Loucy (cell line): ENCODE results near the gene PITX3.

Source experiments
- H2AFZ ChIP-seq: fragments of 200-600 bp; sonication (generic); 2 replicates; pipeline ENCODE4 v1.6.0; 2016; ENCODE audit warnings: antibody characterized with exemption, mild to moderate bottlenecking, low read length, moderate library complexity
- H3F3A ChIP-seq: fragments of 200-600 bp; 2 replicates; pipeline ENCODE4 v1.6.0; 2016; ENCODE audit warnings: antibody characterized with exemption, low read depth, mild to moderate bottlenecking
- H3K27me3 ChIP-seq: fragments of 200-600 bp; sonication (generic); 2 replicates; pipeline ENCODE4 v1.6.1; 2014; ENCODE audit warnings: low read length, mild to moderate bottlenecking; ENCODE audit not compliant: insufficient read depth, poor library complexity, severe bottlenecking
- H3K36me3 ChIP-seq: fragments of 200-600 bp; sonication (generic); 2 replicates; pipeline ENCODE4 v1.6.1; 2016; ENCODE audit warnings: low read length; ENCODE audit not compliant: insufficient read depth
- H3K4me1 ChIP-seq: fragments of 200-600 bp; sonication (generic); 2 replicates; pipeline ENCODE4 v1.5.1; 2014; ENCODE audit warnings: low read length, mild to moderate bottlenecking; ENCODE audit not compliant: insufficient read depth, poor library complexity, severe bottlenecking
- H3K4me2 ChIP-seq: fragments of 200-600 bp; sonication (generic); 2 replicates; pipeline ENCODE4 v1.6.0; 2014; ENCODE audit warnings: antibody characterized with exemption, low read length, low read depth, mild to moderate bottlenecking; ENCODE audit not compliant: poor library complexity, severe bottlenecking
- H3K4me3 ChIP-seq: fragments of 200-600 bp; sonication (generic); 2 replicates; pipeline ENCODE4 v1.5.1; 2014; ENCODE audit warnings: low read length, mild to moderate bottlenecking, mixed read lengths; ENCODE audit not compliant: poor library complexity, severe bottlenecking
- H3K79me2 ChIP-seq: fragments of 200-600 bp; sonication (generic); 2 replicates; pipeline ENCODE4 v1.6.1; 2014; ENCODE audit warnings: low read length; ENCODE audit not compliant: insufficient read depth
- H3K9ac ChIP-seq: fragments of 200-600 bp; sonication (generic); 2 replicates; pipeline ENCODE4 v1.6.0; 2014; ENCODE audit warnings: mild to moderate bottlenecking, low read depth, low read length, moderate library complexity; ENCODE audit not compliant: poor library complexity, severe bottlenecking
- H3K9me2 ChIP-seq: fragments of 200-600 bp; sonication (generic); replicated peaks from 2 replicates; pipeline ENCODE4 v1.6.1; 2016; ENCODE audit warnings: low read depth, low read length, mixed read lengths
- H3K9me3 ChIP-seq: fragments of 200-600 bp; sonication (generic); 2 replicates; pipeline ENCODE4 v1.6.1; 2014; ENCODE audit warnings: mild to moderate bottlenecking, antibody characterized with exemption, low read length, low read depth; ENCODE audit not compliant: insufficient read depth
- H4K20me1 ChIP-seq: fragments of 200-600 bp; sonication (generic); 2 replicates; pipeline ENCODE4 v1.6.0; 2014; ENCODE audit warnings: antibody characterized with exemption, low read length, mild to moderate bottlenecking; ENCODE audit not compliant: insufficient read depth, poor library complexity, severe bottlenecking
- EZH2phosphoT487 ChIP-seq: fragments of 200-600 bp; IDR thresholded peaks from 2 replicates; pipeline ENCODE4 v1.6.1; 2018; ENCODE audit warnings: antibody characterized with exemption, mild to moderate bottlenecking, moderate library complexity, borderline replicate concordance
- TF ChIP-seq, protein P1 (sequence below): fragments of 200-600 bp; sonication (generic); conservative IDR thresholded peaks from 2 replicates; pipeline ENCODE4 v1.5.1; 2014; ENCODE audit warnings: mild to moderate bottlenecking, antibody characterized with exemption, low read length

PITX3 gene

DNA sequence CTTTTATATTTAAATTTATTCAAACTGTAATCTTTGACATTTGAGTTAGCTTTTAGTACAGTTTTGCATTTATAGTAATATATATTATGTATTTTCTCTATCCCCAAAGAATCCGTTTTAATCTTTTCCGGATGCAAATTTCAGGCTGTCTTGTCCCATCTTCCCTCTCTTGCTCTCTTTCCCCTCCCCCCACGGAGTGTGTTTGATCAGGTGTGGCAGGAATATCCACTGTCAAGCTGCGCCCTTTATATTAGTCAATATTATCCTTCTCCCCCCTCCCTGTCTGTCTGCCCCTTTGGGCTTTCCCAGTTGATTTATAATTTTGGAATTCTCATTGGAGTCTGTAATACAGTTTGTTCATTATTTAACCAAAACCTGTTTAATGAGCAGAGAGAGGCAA is 23.1 kb upstream of the PITX3 start:
- Histone ChIP-seq H3F3A (no peaks in the 10 kb centered on the region), H3K9me2 (no peaks in the 10 kb centered on the region), H3K79me2 (peaks cover 55% of the 10 kb centered on the region), H3K4me3 (no peak overlapping the region), H3K27me3 (no peaks in the 10 kb centered on the region), H3K36me3 (peaks cover 66% of the 10 kb centered on the region; the same call in 1 of the 2 replicates), H3K4me2 (no peak overlapping the region), H3K9ac (no peak overlapping the region), H3K4me1 (peaks cover 15% of the 10 kb centered on the region), H2AFZ (no peak overlapping the region), H3K9me3 (no peaks in the 10 kb centered on the region), H4K20me1 (peaks cover 16% of the 10 kb centered on the region)
- TF ChIP-seq, protein P1, sequence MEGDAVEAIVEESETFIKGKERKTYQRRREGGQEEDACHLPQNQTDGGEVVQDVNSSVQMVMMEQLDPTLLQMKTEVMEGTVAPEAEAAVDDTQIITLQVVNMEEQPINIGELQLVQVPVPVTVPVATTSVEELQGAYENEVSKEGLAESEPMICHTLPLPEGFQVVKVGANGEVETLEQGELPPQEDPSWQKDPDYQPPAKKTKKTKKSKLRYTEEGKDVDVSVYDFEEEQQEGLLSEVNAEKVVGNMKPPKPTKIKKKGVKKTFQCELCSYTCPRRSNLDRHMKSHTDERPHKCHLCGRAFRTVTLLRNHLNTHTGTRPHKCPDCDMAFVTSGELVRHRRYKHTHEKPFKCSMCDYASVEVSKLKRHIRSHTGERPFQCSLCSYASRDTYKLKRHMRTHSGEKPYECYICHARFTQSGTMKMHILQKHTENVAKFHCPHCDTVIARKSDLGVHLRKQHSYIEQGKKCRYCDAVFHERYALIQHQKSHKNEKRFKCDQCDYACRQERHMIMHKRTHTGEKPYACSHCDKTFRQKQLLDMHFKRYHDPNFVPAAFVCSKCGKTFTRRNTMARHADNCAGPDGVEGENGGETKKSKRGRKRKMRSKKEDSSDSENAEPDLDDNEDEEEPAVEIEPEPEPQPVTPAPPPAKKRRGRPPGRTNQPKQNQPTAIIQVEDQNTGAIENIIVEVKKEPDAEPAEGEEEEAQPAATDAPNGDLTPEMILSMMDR: no peak

DNA sequence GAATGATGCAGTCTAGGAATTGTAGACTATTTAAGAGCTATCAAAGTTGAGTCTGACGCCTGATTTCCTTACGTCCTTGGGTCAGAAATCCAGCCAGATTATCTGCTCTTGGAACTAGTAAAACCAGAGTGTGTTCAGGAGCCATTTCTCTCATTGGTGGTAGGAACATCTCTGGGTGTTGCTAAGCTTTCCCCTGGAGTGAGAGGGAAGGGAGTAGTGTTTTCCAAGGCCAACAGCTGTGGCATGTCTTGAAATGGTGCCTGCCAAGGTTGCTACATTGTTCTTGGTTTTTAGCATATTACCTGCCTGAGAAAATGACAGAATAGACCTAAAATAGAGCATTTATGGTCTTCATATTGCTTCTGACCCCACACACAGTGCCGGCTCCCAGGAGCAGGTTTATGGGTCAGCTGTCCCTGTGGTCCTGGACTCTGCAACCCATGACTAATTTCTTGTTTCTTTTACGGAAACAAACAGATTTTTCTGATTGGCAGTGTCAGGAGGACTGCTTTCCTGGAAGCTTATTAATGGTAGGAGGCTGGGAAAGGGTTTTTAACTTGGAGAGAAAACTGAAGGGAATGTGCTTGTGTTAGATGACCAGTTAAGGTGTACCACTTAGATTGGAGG is 21.5 kb upstream of the PITX3 start:
- Histone ChIP-seq H3K4me1 (peaks cover 2% of the 10 kb centered on the region), H3K27me3 (no peaks in the 10 kb centered on the region), H3K9ac (no peak overlapping the region), H4K20me1 (peaks cover 12% of the 10 kb centered on the region), H3K9me2 (no peaks in the 10 kb centered on the region), H3K4me3 (no peak overlapping the region), H3K79me2 (peaks cover 50% of the 10 kb centered on the region), H3K9me3 (no peaks in the 10 kb centered on the region), H3K4me2 (no peak overlapping the region), H3K36me3 (peaks cover 70% of the 10 kb centered on the region; the same call in 1 of the 2 replicates), H2AFZ (no peak overlapping the region), H3F3A (no peaks in the 10 kb centered on the region)
- TF ChIP-seq EZH2phosphoT487: no peak
- TF ChIP-seq, protein P1: no peak

DNA sequence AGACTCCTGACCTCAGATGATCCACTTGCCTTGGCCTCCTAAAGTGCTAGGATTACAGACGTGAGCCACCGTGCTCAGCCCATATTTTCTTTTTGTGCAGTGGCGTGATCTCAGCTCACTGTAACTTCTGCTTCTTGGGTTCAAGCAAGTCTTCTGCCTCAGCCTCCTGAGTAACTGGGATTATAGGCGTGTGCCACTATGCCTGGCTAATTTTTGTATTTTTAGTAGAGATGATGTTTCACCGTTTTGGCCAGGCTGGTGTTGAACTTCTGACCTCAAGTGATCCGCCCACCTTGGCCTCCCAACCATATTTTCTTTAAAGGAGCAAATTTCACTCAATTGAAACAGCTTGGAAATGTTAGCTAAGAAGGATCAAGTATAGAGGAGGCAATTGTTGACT is 20.5 kb upstream of the PITX3 start:
- Histone ChIP-seq H3K4me2 (no peak overlapping the region), H3K79me2 (peaks cover 57% of the 10 kb centered on the region), H3F3A (no peaks in the 10 kb centered on the region), H4K20me1 (peaks cover 8% of the 10 kb centered on the region), H3K27me3 (no peaks in the 10 kb centered on the region), H3K4me3 (no peak overlapping the region), H3K4me1 (no peaks in the 10 kb centered on the region), H3K9ac (no peak overlapping the region), H2AFZ (no peak overlapping the region), H3K9me3 (no peaks in the 10 kb centered on the region), H3K9me2 (no peaks in the 10 kb centered on the region), H3K36me3 (peaks cover 68% of the 10 kb centered on the region; the same call in 1 of the 2 replicates)
- TF ChIP-seq, protein P1: no peak
- no peak for TF ChIP-seq EZH2phosphoT487
